ENCODE data around the gene ETV3.
"Not testable (repeated sequence)": the region's sequence is repeated elsewhere in the genome, so short reads cannot be mapped to it uniquely, and the experiment has no call there.

Gene ETV3

GRCh38 chr1:157103268-157103667 is 34.9 kb downstream of the ETV3 start:
- Histone ChIP-seq H3K27me3 (peaks cover 0 to 33% of the 10 kb centered on the region in 2 donors), H3K9me3 (no peaks in the 10 kb centered on the region), H3K4me1 (no peaks in the 10 kb centered on the region), H3K27ac (no peak overlapping the region), H3K4me3 (no peak overlapping the region), H3K36me3 (no peaks in the 10 kb centered on the region)
- intact Hi-C loops (cut with DNase I; ENCODE audit: low total_unique reads): no loop called here
- TF ChIP-seq, protein P1, sequence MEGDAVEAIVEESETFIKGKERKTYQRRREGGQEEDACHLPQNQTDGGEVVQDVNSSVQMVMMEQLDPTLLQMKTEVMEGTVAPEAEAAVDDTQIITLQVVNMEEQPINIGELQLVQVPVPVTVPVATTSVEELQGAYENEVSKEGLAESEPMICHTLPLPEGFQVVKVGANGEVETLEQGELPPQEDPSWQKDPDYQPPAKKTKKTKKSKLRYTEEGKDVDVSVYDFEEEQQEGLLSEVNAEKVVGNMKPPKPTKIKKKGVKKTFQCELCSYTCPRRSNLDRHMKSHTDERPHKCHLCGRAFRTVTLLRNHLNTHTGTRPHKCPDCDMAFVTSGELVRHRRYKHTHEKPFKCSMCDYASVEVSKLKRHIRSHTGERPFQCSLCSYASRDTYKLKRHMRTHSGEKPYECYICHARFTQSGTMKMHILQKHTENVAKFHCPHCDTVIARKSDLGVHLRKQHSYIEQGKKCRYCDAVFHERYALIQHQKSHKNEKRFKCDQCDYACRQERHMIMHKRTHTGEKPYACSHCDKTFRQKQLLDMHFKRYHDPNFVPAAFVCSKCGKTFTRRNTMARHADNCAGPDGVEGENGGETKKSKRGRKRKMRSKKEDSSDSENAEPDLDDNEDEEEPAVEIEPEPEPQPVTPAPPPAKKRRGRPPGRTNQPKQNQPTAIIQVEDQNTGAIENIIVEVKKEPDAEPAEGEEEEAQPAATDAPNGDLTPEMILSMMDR (IDR thresholded peaks at IDR 0.05): no peak
- no peak for DNase-seq

DNA sequence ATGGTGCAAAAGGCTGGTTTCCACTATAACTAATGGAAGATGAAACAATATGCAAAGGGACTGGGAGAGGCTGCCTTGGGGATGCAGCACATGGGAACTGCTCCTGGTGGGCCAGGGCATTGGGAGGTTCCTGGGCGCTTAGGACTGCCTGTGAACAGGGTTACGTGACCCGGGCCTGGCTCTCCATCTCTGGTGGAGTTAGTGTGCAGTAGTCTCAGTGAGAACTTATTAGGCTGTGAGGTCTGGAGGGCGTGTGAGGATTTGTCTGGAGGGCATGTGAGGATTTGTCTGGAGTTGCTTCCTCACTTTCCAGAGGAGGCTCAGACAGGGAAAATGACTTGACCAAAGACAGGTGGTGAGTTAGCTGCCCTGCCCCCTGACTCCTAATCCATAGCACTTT is 37.0 kb downstream of the ETV3 start:
- H3K27ac ChIP-seq: no peak overlapping the region
- peak in 1 of 2 donors; percentile 5 for DNase-seq
- H3K4me3 ChIP-seq: no peak overlapping the region

GRCh38 chr1:157099633-157100009 is 38.6 kb downstream of the ETV3 start, which contains the start of gene ETV3L:
TSS of gene ETV3L (minus strand) at chr1:157099808. CDS start at chr1:157099523, 285 bp downstream.
- no peaks in the 10 kb centered on the region for H3K36me3 ChIP-seq
- intact Hi-C loops (cut with DNase I; ENCODE audit: low total_unique reads): no loop called here
- no peak within 1 kb of the TSS for H3K27ac ChIP-seq
- no peak within 1 kb of the TSS for H3K4me3 ChIP-seq
- H3K27me3 ChIP-seq: peaks cover 0 to 9% of the 10 kb centered on the region in 2 donors
- no peaks in the 10 kb centered on the region for H3K4me1 ChIP-seq
- peak in 1 of 2 donors; percentile 61 for DNase-seq
- H3K9me3 ChIP-seq: no peaks in the 10 kb centered on the region
- TF ChIP-seq, protein P1 (IDR thresholded peaks at IDR 0.05): no peak

More for the DNA sequence above, 37.0 kb downstream of the ETV3 start:
- Histone ChIP-seq H3K4me1 (no peaks in the 10 kb centered on the region), H3K9me3 (no peaks in the 10 kb centered on the region), H3K27me3 (peaks cover 0 to 15% of the 10 kb centered on the region in 2 donors), H3K36me3 (no peaks in the 10 kb centered on the region)
- intact Hi-C loops (cut with DNase I; ENCODE audit: low total_unique reads): no loop called here
- TF ChIP-seq, protein P1 (IDR thresholded peaks at IDR 0.05): no peak

DNA sequence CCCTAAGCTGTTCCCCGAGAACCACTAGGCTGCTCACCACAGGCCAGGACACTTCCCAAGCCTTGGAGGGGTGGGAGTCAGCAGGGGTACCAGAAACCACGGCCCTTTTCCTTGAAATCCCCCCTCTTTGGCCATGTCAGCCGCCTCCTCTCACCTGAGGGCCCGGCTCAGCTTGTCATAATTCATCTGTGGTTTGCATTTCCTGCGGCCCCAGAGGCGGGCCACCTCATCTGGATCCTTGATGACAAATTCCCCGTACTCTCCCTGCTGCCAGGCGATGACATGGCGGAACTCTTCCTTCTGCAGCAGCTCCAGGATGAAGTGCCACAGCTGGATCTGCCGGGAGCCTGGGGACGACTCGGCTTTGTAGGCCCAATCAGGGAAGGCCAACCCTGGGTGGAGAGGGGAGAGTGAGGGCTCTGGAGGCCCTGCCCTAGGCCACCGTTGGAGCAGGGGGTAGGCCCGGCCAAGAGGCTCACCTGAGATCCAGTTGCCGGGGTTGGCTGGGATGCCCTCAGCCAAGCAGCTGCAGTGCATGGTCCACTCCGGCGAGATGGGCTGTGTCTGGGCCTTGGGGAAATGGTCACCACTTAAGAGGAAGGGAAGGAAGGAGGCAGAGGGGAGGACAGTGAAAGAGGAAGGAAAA is 39.1 kb downstream of the ETV3 start:
- H3K36me3 ChIP-seq; intact Hi-C loops (cut with DNase I; ENCODE audit: low total_unique reads); H3K27me3 ChIP-seq; H3K4me1 ChIP-seq; H3K9me3 ChIP-seq; H3K4me3 ChIP-seq; H3K27ac ChIP-seq: not testable (repeated sequence)
- peak in 1 of 2 donors; percentile 46 for DNase-seq

DNA sequence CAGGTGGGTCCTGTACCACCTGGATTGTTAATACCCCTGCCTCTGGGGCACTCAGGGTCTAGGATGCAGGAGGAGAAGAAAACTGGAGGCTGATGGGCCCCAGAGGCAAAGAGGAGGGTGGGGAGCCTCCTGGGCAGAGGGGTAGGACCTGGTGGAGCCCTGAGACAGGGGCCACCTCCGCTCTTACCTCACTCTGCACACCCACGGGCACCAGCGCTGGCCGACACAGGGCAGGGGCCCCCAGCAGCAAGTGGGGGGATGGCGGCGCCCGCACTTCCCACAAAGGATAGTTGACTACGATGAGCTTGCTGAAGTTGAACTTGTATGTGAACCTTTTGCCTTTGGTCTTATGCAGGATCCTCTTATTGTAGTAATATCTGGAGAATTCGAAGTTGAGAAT is 39.7 kb downstream of the ETV3 start:
- intact Hi-C loops (cut with DNase I; ENCODE audit: low total_unique reads): no loop called here

GRCh38 chr1:157097692-157098091 is 40.5 kb downstream of the ETV3 start:
- peak in 1 of 2 donors; percentile 48 for DNase-seq
- Histone ChIP-seq H3K9me3 (no peaks in the 10 kb centered on the region), H3K4me3 (no peak overlapping the region), H3K36me3 (no peaks in the 10 kb centered on the region), H3K4me1 (peaks cover 0 to 5% (median 1%) of the 10 kb centered on the region in 4 donors), H3K27ac (no peak overlapping the region), H3K27me3 (peaks cover 0 to 5% of the 10 kb centered on the region in 2 donors)
- TF ChIP-seq, protein P1 (IDR thresholded peaks at IDR 0.05): no peak
- intact Hi-C loops (cut with DNase I; ENCODE audit: low total_unique reads): no loop called here

More for the DNA sequence above, 39.7 kb downstream of the ETV3 start:
- DNase-seq: peak in 1 of 2 donors; percentile 23
- peaks cover 0 to 9% of the 10 kb centered on the region in 2 donors for H3K27me3 ChIP-seq
- H3K4me3 ChIP-seq: no peak overlapping the region
- no peaks in the 10 kb centered on the region for H3K36me3 ChIP-seq
- no peak overlapping the region for H3K27ac ChIP-seq
- no peaks in the 10 kb centered on the region for H3K9me3 ChIP-seq
- TF ChIP-seq, protein P1 (IDR thresholded peaks at IDR 0.05): no peak
- no peaks in the 10 kb centered on the region for H3K4me1 ChIP-seq
